IPS-15b (cell line): ENCODE measurements around the gene SLC9A8.

Experiments used
- H3K27me3 ChIP-seq: one replicate; pipeline ENCODE4 v1.6.1; 2013; ENCODE audit warnings: low read length; ENCODE audit not compliant: control insufficient read depth, insufficient read depth
- H3K36me3 ChIP-seq: one replicate; pipeline ENCODE4 v1.6.1; 2013; ENCODE audit warnings: low read length; ENCODE audit not compliant: control insufficient read depth, insufficient read depth
- H3K4me1 ChIP-seq: one replicate; pipeline ENCODE4 v1.6.1; 2013; ENCODE audit warnings: mild to moderate bottlenecking, low read length; ENCODE audit not compliant: control insufficient read depth, insufficient read depth
- H3K4me3 ChIP-seq: one replicate; pipeline ENCODE4 v1.5.1; 2013; ENCODE audit warnings: low read depth, low read length
- H3K9ac ChIP-seq: one replicate; pipeline ENCODE4 v1.6.1; 2013; ENCODE audit warnings: low read depth, mild to moderate bottlenecking, low read length
- H3K9me3 ChIP-seq: one replicate; pipeline ENCODE4 v1.6.1; 2013; ENCODE audit warnings: mild to moderate bottlenecking, low read length; ENCODE audit not compliant: control insufficient read depth, insufficient read depth

The SLC9A8 gene

DNA sequence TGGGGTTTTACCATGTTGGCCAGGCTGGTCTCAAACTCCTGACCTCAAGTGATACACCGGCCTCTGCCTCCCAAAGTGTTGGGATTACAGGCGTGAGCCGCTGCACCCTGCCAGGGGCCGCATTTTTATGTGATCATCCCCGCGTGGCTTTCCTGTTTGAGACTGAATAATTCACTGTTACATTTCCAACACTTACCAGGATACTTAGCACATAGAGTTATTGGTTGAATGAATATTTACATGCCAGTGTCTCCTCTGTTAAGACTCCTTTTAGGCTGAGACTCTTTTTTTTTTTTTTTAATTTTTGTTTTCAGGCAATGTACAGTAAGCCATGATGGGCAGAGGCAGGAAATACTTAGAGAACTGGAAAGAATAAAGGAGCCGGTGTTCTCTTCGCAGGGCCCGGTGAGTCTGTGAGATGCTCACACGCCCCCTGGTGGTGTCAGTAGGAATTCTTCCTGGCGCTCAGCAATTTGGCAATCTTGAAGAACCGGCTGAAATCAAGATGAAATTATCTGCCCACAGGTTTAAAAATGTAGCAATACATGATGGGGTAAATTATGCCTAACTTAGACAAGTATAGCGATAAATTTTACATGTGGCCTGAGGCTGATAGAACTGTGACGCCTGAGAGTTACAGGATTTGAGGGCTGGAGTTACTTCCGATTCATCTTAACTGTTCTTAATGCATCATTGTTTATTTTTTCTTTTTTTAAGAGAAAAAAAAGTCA lies 115.9 kb downstream of the SLC9A8 start:
- no peaks in the 10 kb centered on the region for H3K4me1 ChIP-seq
- no peaks in the 10 kb centered on the region for H3K9me3 ChIP-seq
- H3K4me3 ChIP-seq: no peak overlapping the region
- no peaks in the 10 kb centered on the region for H3K27me3 ChIP-seq
- no peaks in the 10 kb centered on the region for H3K36me3 ChIP-seq
- no peak overlapping the region for H3K9ac ChIP-seq

DNA sequence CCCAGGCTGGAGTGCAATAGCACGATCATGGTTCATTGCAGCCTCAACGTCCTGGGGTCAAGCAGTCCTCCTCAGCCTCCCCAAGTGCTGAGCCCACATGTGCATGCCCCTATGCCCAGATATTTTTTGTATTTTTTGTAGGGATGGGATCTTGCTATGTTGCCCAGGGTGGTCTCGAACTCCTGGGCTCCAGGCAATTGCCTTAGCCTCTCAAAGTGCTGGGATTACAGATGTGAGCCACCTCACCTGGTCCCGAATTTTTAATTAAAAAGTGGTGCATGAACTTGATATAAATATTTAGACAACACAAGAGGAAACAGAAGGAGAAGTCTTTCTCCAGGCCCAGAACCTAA lies 116.5 kb downstream of the SLC9A8 start:
- no peaks in the 10 kb centered on the region for H3K27me3 ChIP-seq
- no peaks in the 10 kb centered on the region for H3K36me3 ChIP-seq
- no peaks in the 10 kb centered on the region for H3K9me3 ChIP-seq
- H3K4me3 ChIP-seq: no peak overlapping the region
- H3K9ac ChIP-seq: no peak overlapping the region
- H3K4me1 ChIP-seq: no peaks in the 10 kb centered on the region

DNA sequence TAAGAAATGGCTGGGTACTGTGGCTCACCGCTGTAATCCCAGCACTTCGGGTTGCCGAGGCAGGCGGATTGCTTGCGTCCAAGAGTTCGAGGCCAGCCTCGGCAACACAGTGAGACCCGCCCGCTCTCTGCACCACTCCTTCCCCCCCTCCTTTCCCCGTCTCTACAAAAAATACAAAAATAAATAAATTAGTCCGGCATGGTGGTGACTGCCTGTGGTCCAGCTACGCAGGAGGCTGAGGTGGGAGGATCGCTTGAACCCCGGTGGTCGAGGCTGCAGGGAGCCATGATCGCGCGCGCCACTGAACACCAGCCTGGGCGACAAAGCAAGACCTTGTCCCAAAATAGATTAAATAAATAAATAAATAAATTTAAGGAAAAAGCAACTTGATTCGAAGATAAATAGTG lies 123.1 kb downstream of the SLC9A8 start:
- Histone ChIP-seq H3K4me3 (peak overlapping the region; percentile 26), H3K9ac (no peak overlapping the region), H3K4me1 (peaks cover 10% of the 10 kb centered on the region)

DNA sequence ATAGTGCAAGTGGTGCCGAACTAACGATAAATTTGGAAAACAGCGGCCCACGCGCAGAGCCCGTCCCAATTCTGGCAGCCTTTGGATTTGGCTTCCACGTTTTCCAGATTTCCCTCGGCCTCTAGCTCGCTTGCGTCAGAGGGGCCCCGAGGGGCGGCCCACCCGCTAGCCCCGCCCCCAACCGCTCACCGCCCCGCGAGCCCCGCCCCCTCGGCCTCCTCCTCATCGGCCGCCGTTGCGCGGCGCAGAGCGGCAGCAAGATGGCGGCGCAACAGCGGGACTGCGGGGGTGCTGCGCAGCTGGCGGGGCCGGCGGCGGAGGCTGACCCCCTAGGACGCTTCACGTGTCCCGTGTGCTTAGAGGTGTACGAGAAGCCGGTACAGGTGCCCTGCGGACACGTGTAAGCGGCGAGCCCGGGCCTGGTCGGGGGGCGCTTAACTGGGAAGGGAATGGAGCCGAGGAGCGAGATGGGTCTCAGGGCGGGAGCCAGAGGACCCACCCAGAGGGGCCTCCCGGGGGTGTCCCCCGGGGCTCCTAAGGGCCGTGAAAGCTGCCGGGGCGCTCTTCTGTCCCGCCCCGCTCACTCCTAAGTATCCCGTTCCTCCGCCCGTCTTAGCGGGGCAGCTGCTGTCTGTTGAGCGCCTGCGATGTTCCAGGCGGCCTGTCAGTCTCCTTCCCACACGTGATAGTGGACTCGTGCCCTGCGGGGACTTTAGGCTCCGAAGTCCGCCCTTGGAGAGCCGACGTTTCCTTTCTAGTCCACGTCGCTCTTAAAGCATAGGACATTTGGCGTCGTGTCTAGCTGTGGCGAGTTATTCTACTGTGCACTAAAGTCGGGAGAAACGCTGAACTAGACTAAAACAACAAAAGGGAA lies 123.8 kb downstream of the SLC9A8 start, which contains the start of gene RNF114:
TSS of gene RNF114 (plus strand) at position 245 of the 874 bp plus-strand sequence. CDS start at position 261, 16 bp downstream.
- H3K9ac ChIP-seq: peak within 1 kb of the TSS; percentile 81
- no peaks in the 10 kb centered on the region for H3K9me3 ChIP-seq
- peaks cover 10% of the 10 kb centered on the region for H3K4me1 ChIP-seq
- peak within 1 kb of the TSS; percentile 96 for H3K4me3 ChIP-seq
- peaks cover 5% of the 10 kb centered on the region for H3K36me3 ChIP-seq
- no peaks in the 10 kb centered on the region for H3K27me3 ChIP-seq

More for the DNA sequence above, 123.1 kb downstream of the SLC9A8 start:
- H3K9me3 ChIP-seq: no peaks in the 10 kb centered on the region
- no peaks in the 10 kb centered on the region for H3K27me3 ChIP-seq
- H3K36me3 ChIP-seq: no peaks in the 10 kb centered on the region

DNA sequence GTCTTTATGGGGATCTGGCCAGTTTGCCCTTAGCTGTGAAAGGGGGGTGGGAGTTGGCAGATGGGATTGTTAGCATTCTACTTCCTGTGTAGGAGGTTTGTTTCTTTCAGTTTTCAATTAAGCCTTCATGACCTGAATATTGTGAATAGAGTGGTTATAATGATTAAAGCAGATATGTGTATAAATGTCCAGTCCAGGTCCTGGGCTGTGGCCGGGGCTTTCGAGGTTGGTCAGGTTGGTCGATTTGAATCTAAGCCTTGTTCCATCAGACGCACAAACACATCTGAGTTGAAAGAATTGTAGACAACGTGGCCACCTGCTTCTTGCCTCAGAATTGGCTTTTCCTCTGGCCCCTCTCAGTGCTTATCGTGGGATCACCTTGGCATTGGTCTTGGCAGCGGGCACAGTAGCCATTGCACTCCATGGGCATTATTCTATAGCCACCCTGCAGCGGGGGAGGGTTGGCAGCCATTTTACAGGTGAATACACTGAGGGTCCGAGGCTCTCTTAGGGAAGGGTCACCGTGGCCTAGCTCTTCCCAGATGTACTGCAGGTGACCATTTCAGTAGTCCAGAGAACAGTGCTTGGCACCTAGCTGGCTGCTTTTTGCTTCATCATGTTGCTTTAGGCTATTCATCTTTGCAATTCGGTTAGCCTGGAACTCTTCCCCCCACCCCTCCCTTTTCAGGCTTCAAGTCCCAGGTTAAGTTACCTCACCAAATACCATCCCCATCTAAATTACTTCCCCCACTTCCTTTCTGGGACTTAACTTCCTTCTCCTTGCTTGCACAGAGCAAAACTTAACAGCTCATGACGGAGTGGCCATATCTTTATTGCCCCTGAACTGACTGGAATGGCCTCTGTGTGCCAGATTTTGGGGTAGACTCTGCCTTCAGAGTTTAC lies 124.7 kb downstream of the SLC9A8 start:
- Histone ChIP-seq H3K9ac (peak overlapping the region; percentile 81), H3K36me3 (peaks cover 8% of the 10 kb centered on the region), H3K4me1 (peaks cover 10% of the 10 kb centered on the region), H3K4me3 (peak overlapping the region; percentile 96), H3K9me3 (no peaks in the 10 kb centered on the region), H3K27me3 (no peaks in the 10 kb centered on the region)

DNA sequence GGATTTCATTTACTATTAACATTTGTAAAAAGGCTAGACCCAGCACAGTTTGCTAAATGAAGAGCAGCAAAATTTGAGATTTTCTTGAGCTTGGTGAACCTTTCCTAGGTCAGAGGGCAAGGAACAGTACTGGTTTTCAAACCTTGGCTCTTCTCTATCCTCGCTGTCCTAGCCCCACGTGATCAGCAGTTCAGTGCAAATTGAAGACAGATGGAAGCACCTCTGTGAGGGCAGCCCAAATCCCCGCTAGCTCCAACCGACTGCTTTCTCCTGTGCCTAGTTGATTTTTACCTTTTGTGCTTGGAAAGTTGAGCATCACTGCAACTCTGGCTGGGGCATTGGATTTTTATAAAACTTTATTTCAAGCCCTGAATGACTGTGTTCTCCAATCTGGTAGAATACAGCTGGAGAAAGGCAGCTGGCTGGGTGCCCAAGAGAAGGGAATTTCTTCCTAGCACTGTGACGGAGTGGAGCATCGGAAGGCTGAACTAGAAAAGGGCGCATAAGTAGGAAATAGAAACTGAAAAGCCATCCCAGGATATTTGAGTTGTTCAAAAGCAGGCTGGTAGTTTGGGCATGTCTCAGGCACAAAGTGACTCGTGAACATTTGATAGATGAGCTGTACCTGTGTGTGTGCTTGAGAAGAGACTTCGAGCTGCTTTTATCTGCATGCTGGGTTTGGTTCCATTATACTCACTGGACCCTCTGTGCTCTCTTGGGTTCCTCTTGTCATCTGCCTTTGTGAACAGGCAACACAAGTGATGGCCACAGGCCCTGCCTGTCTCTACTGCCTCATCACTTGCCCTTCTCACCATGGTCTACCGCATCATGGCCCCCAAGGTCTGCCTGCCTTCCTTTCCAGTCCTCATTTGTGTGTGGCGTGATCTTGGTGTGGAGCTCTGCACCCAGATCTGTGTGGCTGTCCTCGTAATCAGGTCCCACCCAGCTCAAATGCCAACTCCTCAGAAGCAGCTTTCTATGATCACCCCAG lies 125.8 kb downstream of the SLC9A8 start:
- H3K4me3 ChIP-seq: peak overlapping the region; percentile 96
- peak overlapping the region; percentile 18 for H3K9ac ChIP-seq
- no peaks in the 10 kb centered on the region for H3K27me3 ChIP-seq
- H3K36me3 ChIP-seq: peaks cover 16% of the 10 kb centered on the region
- H3K9me3 ChIP-seq: no peaks in the 10 kb centered on the region
- H3K4me1 ChIP-seq: peaks cover 10% of the 10 kb centered on the region

DNA sequence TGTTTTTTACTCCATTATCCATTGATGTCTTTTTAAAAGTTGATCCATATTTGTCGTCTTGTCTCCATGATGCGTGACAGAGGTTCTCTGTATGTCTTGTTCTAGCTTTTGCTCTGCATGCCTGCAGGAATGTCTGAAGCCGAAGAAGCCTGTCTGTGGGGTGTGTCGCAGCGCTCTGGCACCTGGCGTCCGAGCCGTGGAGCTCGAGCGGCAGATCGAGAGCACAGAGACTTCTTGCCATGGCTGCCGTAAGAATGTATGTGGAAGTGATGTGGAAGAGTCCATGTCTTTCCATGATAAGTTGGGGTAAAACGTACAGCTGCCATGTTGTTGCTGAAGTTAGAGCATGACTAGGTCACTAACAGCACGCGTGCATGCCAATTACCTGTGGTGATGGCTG lies 128.8 kb downstream of the SLC9A8 start:
- Histone ChIP-seq H3K27me3 (no peaks in the 10 kb centered on the region), H3K9me3 (no peaks in the 10 kb centered on the region), H3K36me3 (peaks cover 21% of the 10 kb centered on the region), H3K4me1 (peaks cover 10% of the 10 kb centered on the region), H3K4me3 (no peak overlapping the region), H3K9ac (no peak overlapping the region)
